Brain microvascular endothelial cell (primary cell): ENCODE data around the gene MMD.
"Not testable (repeated sequence)": the region's sequence is repeated elsewhere in the genome, so short reads cannot be mapped to it uniquely, and the experiment has no call there.

Source experiments
- DNase-seq: peaks from one replicate; pipeline ENCODE4 v3.0.0-alpha.2; 2020
- H3K27ac ChIP-seq: fragments of 250-450 bp; sonication (Bioruptor Pico); 2 replicates; pipeline ENCODE4 v1.5.1; 2020; ENCODE audit warnings: mild to moderate bottlenecking, moderate library complexity
- H3K27me3 ChIP-seq: fragments of 250-450 bp; sonication (Bioruptor Pico); replicated peaks from 2 replicates; pipeline ENCODE4 v1.5.1; 2020; ENCODE audit warnings: mild to moderate bottlenecking
- H3K36me3 ChIP-seq: fragments of 250-450 bp; sonication (Bioruptor Pico); replicated peaks from 2 replicates; pipeline ENCODE4 v1.5.1; 2020; ENCODE audit warnings: mild to moderate bottlenecking
- H3K4me3 ChIP-seq: 2 replicates; pipeline ENCODE4 v1.5.1; 2011; ENCODE audit warnings: low read depth, mild to moderate bottlenecking, control low read depth, low read length, moderate library complexity
- in situ Hi-C: cut with HindIII; loops from 2 replicates; pipeline ENCODE4 v1.10.0; 2017; ENCODE audit warnings: low sequenced_read_pairs, low pct_ligation_motif_present
- TF ChIP-seq, protein P1 (sequence below): IDR thresholded peaks from 2 replicates; pipeline ENCODE4 v1.5.1; 2011; ENCODE audit warnings: low read depth, mild to moderate bottlenecking, moderate library complexity, low read length, control low read depth, inconsistent platforms; ENCODE audit errors: missing control alignments

Gene MMD

DNA sequence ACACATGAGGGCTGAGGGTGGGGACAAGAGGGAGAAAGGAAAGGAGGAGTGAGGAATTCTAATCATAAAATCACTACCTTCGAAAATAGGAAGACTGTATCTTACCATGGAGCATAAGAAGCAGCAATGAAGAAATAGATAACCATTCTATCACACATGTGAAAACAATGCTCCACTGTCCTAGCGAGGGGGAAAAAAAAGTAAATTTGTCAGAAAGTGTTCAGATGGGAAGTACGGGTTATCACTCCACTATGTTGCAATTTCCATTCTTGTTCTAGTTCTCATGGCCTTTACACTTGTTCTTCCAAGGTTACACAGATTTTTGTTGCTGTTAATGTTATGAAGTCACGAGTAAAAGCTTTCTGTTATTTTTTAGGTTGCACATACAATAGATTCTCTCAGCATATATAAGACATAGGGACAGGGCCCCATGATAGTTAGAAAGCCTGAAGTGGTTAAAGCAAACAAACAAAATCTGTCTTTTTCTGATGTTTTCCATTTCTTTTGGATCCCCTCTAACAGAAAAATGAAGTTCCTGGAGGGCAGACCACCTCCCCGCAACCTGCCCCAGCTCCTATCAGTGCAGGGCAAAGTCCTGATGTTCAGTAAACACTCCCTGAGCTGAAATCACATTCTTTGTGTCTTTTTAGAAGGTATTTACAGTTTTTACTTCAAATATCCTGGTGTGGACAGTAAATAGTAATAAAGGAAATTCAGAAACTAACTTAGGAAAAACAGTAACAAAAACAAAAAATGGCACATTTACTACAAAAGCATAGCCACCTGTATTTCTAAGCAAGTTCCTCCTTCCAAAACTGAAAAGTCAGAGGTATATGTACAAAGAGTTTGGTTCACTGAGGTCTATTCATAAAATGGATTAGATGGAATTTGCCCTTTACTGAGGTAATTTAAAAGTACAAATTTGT is 13.7 kb downstream of the MMD start:
- TF ChIP-seq, protein P1, sequence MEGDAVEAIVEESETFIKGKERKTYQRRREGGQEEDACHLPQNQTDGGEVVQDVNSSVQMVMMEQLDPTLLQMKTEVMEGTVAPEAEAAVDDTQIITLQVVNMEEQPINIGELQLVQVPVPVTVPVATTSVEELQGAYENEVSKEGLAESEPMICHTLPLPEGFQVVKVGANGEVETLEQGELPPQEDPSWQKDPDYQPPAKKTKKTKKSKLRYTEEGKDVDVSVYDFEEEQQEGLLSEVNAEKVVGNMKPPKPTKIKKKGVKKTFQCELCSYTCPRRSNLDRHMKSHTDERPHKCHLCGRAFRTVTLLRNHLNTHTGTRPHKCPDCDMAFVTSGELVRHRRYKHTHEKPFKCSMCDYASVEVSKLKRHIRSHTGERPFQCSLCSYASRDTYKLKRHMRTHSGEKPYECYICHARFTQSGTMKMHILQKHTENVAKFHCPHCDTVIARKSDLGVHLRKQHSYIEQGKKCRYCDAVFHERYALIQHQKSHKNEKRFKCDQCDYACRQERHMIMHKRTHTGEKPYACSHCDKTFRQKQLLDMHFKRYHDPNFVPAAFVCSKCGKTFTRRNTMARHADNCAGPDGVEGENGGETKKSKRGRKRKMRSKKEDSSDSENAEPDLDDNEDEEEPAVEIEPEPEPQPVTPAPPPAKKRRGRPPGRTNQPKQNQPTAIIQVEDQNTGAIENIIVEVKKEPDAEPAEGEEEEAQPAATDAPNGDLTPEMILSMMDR: no peak
- Histone ChIP-seq H3K27me3 (no peaks in the 10 kb centered on the region), H3K36me3 (peaks cover 16% of the 10 kb centered on the region), H3K4me3 (no peak overlapping the region), H3K27ac (no peak overlapping the region)
- no peak for DNase-seq
- in situ Hi-C loops: no loop called here

DNA sequence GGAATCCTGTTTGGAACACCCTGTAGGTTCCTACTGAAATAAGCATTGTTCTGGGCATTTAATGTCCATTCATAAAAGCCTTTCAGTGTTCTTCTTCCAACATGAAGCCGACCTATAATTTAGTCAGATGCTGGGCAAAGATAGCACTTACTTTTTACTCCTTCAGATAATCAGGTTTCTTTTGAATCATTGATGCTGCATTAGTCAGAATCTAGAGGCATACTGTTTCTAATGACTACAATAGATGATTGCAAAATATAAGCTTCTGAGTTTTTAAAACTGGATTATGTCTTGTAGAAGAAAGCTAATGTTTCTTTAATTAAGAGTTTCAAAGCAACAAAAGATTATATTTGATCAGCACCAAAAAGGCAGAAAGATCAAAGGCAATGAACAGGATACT is 16.0 kb downstream of the MMD start:
- no peak for DNase-seq
- peaks cover 16% of the 10 kb centered on the region for H3K36me3 ChIP-seq
- TF ChIP-seq, protein P1: no peak
- no peak overlapping the region for H3K27ac ChIP-seq
- H3K4me3 ChIP-seq: no peak overlapping the region
- in situ Hi-C loops: no loop called here
- no peaks in the 10 kb centered on the region for H3K27me3 ChIP-seq

DNA sequence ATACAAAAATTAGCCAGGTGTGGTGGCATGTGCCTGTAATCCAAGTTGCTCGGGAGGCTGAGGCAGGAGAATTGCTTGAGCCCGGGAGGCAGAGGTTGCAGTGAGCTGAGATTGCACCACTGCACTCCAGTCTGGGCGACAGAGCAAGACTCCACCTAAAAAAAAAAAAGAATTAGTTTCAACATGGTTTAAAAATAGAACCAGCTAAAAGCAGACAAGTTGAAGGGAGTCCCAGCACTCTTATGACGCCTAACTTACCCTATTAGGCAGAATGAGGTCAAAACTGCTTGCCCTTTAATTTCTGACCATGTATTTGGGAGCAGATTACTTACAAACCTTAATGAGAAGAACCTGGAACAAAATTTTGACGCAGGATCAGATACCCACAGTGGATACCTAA is 17.4 kb downstream of the MMD start:
- H3K27ac ChIP-seq, H3K36me3 ChIP-seq, DNase-seq, H3K4me3 ChIP-seq, H3K27me3 ChIP-seq, in situ Hi-C loops: not testable (repeated sequence)

DNA sequence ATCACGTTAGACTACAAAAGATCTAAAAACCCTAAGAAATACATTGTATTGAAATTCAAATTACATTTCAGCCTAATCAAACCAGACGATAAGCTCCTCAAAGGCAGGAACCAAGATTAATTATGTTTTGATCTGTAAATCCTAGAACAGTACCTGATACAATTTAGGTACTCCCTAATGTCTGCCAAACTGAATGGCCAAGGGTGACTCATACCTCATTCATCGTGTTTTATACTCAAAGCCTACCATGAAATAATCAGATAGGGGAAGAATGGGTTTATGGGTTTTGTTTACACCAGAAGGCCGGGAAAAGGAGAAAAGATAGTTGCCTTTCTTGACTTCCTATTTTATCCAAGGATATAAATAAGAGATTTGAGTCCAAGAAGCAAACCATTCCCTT is 19.3 kb downstream of the MMD start:
- H3K36me3 ChIP-seq: peaks cover 7% of the 10 kb centered on the region
- TF ChIP-seq, protein P1: no peak
- H3K27ac ChIP-seq: no peak overlapping the region
- H3K27me3 ChIP-seq: no peaks in the 10 kb centered on the region
- no peak for DNase-seq
- in situ Hi-C loops: no loop called here
- H3K4me3 ChIP-seq: no peak overlapping the region

DNA sequence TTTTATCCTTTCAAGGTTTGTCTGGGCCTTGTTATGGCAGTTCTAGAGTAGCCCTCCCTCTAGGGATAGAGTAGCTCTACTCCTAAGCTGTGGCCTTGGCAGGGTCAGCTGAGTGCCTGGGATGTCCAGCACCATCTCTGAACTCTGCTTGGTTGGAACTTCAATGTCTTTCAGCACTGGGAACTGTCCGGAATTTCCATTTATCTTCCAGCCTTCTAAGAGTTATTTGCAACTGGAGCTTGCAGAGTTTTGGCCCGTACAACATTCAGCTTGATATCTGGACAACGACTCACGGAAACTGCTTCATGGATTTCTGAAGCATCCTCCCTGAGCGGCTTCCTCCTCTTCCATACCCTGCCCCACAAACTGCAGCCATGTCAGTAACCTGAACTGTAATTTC is 22.9 kb downstream of the MMD start:
- H3K27ac ChIP-seq: no peak overlapping the region
- no peak overlapping the region for H3K4me3 ChIP-seq
- H3K36me3 ChIP-seq: peaks cover 5% of the 10 kb centered on the region
- no peak for DNase-seq
- in situ Hi-C loops: no loop called here
- TF ChIP-seq, protein P1: no peak
- H3K27me3 ChIP-seq: no peaks in the 10 kb centered on the region

DNA sequence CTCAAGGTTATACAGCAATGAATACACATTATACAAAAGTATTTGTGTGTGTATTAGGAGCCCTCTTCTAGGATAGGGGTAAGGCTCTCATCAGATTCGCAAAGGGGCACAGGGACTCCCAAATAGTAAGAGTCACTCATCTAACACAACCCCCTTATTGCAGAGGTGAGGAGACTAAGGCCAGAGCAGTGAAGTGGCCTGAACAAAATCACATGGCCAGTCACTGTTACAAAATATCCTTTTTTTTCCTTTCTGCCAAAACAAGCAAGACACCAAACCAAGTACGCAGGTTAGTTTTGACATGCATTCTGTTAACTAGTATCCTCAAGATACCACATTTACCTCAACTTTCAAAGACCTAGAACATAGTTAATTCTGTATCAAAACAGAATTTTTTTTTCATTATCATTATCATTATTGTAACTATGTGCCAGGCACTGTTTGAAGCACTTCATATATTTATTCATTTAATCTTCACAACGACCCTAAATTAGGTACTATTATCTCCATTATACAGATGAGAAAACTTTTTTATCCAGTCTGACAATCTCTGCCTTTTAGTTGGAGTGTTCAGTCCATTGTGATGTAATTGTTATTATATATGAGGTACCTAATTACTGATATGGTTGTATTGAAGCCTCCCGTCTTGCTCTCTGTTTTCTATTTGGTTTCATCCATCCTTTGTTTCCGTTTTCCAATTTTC is 25.7 kb downstream of the MMD start:
- no peak overlapping the region for H3K27ac ChIP-seq
- in situ Hi-C loops: no loop called here
- TF ChIP-seq, protein P1: no peak
- peaks cover 6% of the 10 kb centered on the region for H3K36me3 ChIP-seq
- no peaks in the 10 kb centered on the region for H3K27me3 ChIP-seq
- no peak overlapping the region for H3K4me3 ChIP-seq
- no peak for DNase-seq
